ENCODE data around the gene PLK1.

- TF ChIP-seq GMEB1 (CRISPR knock-in tag; IDR thresholded peaks at IDR 0.05; ENCODE audit: borderline replicate concordance) (no peak), RCOR2 (CRISPR knock-in tag; IDR thresholded peaks at IDR 0.05) (no peak; the same call in 1 of the 2 replicates), REST (IDR thresholded peaks at IDR 0.05; ENCODE audit: borderline replicate concordance in 1 of 2, low read depth in 1 of 2, low read length in 2 of 2) (no peak), KDM5B (CRISPR knock-in tag; IDR thresholded peaks at IDR 0.05; ENCODE audit: borderline replicate concordance) (no peak), ZNF891 (CRISPR knock-in tag; IDR thresholded peaks at IDR 0.05) (no peak), ZBTB40 (IDR thresholded peaks at IDR 0.05) (no peak), ZBTB40 (CRISPR knock-in tag; IDR thresholded peaks at IDR 0.05) (no peak), MBNL3 (CRISPR knock-in tag; conservative IDR thresholded peaks at IDR 0.05) (no peak), CTCF (CRISPR knock-in tag; IDR thresholded peaks at IDR 0.05) (no peak), TCF7L2 (IDR thresholded peaks at IDR 0.05; ENCODE audit: low read depth, low read length) (no peak), DRAP1 (CRISPR knock-in tag; IDR thresholded peaks at IDR 0.05) (no peak), NPAS2 (CRISPR knock-in tag; IDR thresholded peaks at IDR 0.05; ENCODE audit: borderline replicate concordance) (no peak)
Observed at GRCh38 chr16:23640615-23640930, 38.1 kb upstream of the PLK1 start.

All from HepG2 (cell line).